Kidney (tissue), 14 donors: ENCODE data around the gene FANCL. TPM values are rescaled to one million over a fixed set of nuclear protein-coding genes. Genes with fewer than 3 reads are reported as not detected.
"Not testable (repeated sequence)": the region's sequence is repeated elsewhere in the genome, so short reads cannot be mapped to it uniquely, and the experiment has no call there.

Experiments
- DNase-seq, 5 donors: peaks; one replicate each; pipeline ENCODE4 v3.0.0-alpha.2; 2013 to 2020
- FAIRE-seq: peaks from 2 replicates; lab custom pipeline; 2012; peaks lifted over from hg19 to GRCh38; lab: Jason Lieb, UNC
- H3K27ac ChIP-seq, 2 donors: one replicate each; pipeline ENCODE4 v1.7.0; 2013; ENCODE audit warnings: low read depth in 2 of 2, low read length in 2 of 2, inconsistent platforms in 1 of 2
- H3K27me3 ChIP-seq: one replicate; pipeline ENCODE4 v1.7.1; 2013; ENCODE audit warnings: low read length, inconsistent platforms; ENCODE audit not compliant: control insufficient read depth, insufficient read depth
- H3K36me3 ChIP-seq, 3 donors: one replicate each; pipeline versions ENCODE4 v1.7.0 to v1.7.1; 2013; ENCODE audit warnings: low read length in 3 of 3, control low read depth in 1 of 3, inconsistent platforms in 1 of 3; ENCODE audit not compliant: insufficient read depth in 3 of 3, control insufficient read depth in 2 of 3
- H3K4me1 ChIP-seq, 3 donors: one replicate each; pipeline versions ENCODE4 v1.7.0 to v1.7.1; 2013; ENCODE audit warnings: low read length in 3 of 3, inconsistent platforms in 1 of 3, low read depth in 1 of 3; ENCODE audit not compliant: control insufficient read depth in 2 of 3, insufficient read depth in 2 of 3
- H3K4me3 ChIP-seq, 3 donors: one replicate each; pipeline versions ENCODE4 v1.7.0 to v1.8.1; 2013; ENCODE audit warnings: low read length in 3 of 3, control low read depth in 1 of 3, inconsistent platforms in 1 of 3
- H3K9ac ChIP-seq, 3 donors: one replicate each; pipeline versions ENCODE4 v1.7.0 to v1.7.1; 2013; ENCODE audit warnings: low read length in 3 of 3, control low read depth in 1 of 3, inconsistent platforms in 1 of 3
- H3K9me3 ChIP-seq, 3 donors: one replicate each; pipeline versions ENCODE4 v1.7.0 to v1.7.1; 2013; ENCODE audit warnings: low read length in 3 of 3, control low read depth in 1 of 3, inconsistent platforms in 1 of 3; ENCODE audit not compliant: control insufficient read depth in 2 of 3, insufficient read depth in 1 of 3
- intact Hi-C: fragments of 100-400 bp; cut with DNase I; formaldehyde crosslinking; loops from one replicate; pipeline ENCODE4 v1.11.1; 2022
- polyA plus RNA-seq: library from polyadenylated mRNA; stranded (reverse); fragments of 350-450 nt; fragmentation: Illumina TruSeq; extraction: RNeasy Lipid Tissue Mini Kit (QIAGEN cat#74804); gene quantifications from one replicate; pipeline ENCODE4 v1.2.3, GENCODE V29; 2014; ENCODE audit warnings: low read depth, low replicate concordance; ENCODE audit not compliant: insufficient read depth
- total RNA-seq: library from RNA; stranded (reverse); fragmentation: NEBNext Ultra II Directional; extraction: Animal tissue kit (Norgen Biotek cat#: 25700); gene quantifications from one replicate; pipeline ENCODE4 v1.2.1, GENCODE V29; 2021
- TF ChIP-seq, protein P1 (sequence below): IDR thresholded peaks from 3 replicates; pipeline ENCODE4 v1.5.1; 2012; ENCODE audit warnings: mild to moderate bottlenecking, moderate library complexity, borderline replicate concordance; ENCODE audit not compliant: insufficient read depth; ENCODE audit errors: extremely low read depth
- donor health status: control.
- donor health status: control.
- donor health status: control.
- donor health status: control.
- donor health status: control.
- donor health status: DM: yes; HTN: yes; CAD: no.
- donor health status: Normal renal cell carcinoma (clear cell type).

The FANCL gene
- total and polyA plus RNA-seq, 2 donors from 2014 or later: 13.4 to 20.0 TPM

GRCh38 chr2:58221909-58222308, 19.2 kb downstream of the FANCL start:
- no peak overlapping the region for H3K4me3 ChIP-seq
- peaks cover 0 to 2% (median 0%) of the 10 kb centered on the region in 3 donors for H3K36me3 ChIP-seq
- DNase-seq (no peak), FAIRE-seq (no peak)
- TF ChIP-seq, protein P1, sequence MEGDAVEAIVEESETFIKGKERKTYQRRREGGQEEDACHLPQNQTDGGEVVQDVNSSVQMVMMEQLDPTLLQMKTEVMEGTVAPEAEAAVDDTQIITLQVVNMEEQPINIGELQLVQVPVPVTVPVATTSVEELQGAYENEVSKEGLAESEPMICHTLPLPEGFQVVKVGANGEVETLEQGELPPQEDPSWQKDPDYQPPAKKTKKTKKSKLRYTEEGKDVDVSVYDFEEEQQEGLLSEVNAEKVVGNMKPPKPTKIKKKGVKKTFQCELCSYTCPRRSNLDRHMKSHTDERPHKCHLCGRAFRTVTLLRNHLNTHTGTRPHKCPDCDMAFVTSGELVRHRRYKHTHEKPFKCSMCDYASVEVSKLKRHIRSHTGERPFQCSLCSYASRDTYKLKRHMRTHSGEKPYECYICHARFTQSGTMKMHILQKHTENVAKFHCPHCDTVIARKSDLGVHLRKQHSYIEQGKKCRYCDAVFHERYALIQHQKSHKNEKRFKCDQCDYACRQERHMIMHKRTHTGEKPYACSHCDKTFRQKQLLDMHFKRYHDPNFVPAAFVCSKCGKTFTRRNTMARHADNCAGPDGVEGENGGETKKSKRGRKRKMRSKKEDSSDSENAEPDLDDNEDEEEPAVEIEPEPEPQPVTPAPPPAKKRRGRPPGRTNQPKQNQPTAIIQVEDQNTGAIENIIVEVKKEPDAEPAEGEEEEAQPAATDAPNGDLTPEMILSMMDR: no peak
- no peak overlapping the region for H3K27ac ChIP-seq
- no peaks in the 10 kb centered on the region for H3K4me1 ChIP-seq
- no peaks in the 10 kb centered on the region for H3K9me3 ChIP-seq
- intact Hi-C loops: no loop called here
- H3K27me3 ChIP-seq: no peaks in the 10 kb centered on the region
- no peak overlapping the region for H3K9ac ChIP-seq

DNA sequence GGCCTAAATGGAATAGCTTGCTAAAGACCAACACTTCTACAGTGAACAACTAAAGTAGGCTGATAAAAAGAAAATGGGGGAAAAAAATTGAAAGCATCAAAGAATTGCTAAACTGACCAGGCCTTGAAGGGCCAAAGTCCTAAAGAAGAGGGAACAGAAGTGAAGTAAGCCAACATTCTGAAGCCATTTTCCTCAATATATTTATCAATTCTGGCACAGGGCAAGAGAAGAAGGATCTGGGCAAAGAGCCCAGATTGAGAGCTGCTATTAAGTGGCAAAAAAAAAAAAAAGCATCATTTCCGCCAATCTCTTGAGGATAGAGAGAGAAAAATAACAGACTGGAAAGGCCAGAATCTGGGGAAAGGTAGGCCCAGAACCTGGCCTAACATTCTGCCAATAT, 25.7 kb downstream of the FANCL start:
- H3K9me3 ChIP-seq: no peaks in the 10 kb centered on the region
- TF ChIP-seq, protein P1: no peak
- no peaks in the 10 kb centered on the region for H3K27me3 ChIP-seq
- H3K4me1 ChIP-seq: no peaks in the 10 kb centered on the region
- H3K9ac ChIP-seq: no peak overlapping the region
- no peak overlapping the region for H3K4me3 ChIP-seq
- peaks cover 0 to 2% (median 0%) of the 10 kb centered on the region in 3 donors for H3K36me3 ChIP-seq
- intact Hi-C loops: no loop called here
- no peak for FAIRE-seq
- no peak for DNase-seq
- H3K27ac ChIP-seq: no peak overlapping the region

- H3K27me3 ChIP-seq, H3K9me3 ChIP-seq, intact Hi-C loops, H3K9ac ChIP-seq, H3K27ac ChIP-seq, H3K4me1 ChIP-seq, H3K36me3 ChIP-seq, FAIRE-seq, H3K4me3 ChIP-seq: not testable (repeated sequence)
- peak in 1 of 5 donors; percentile 23 for DNase-seq
Observed at GRCh38 chr2:58210951-58211568, 30.1 kb downstream of the FANCL start.

- Histone ChIP-seq H3K4me3 (no peak overlapping the region), H3K9me3 (no peaks in the 10 kb centered on the region), H3K9ac (no peak overlapping the region), H3K27ac (no peak overlapping the region), H3K27me3 (no peaks in the 10 kb centered on the region), H3K4me1 (no peaks in the 10 kb centered on the region), H3K36me3 (peaks cover 0 to 2% (median 0%) of the 10 kb centered on the region in 3 donors)
- intact Hi-C loops: no loop called here
- TF ChIP-seq, protein P1: no peak
- no peak for FAIRE-seq
- no peak for DNase-seq
Observed at GRCh38 chr2:58207189-58207588, 33.9 kb downstream of the FANCL start.
